Measurements from ENCODE around the gene OTOF.

The OTOF gene

GRCh38 chr2:26477911-26478253 is at the start of gene OTOF:
TSS of gene OTOF (minus strand) at chr2:26478124.
- H3K27ac ChIP-seq, result no peak within 1 kb of the TSS
- no peak for TF ChIP-seq ZFX (IDR thresholded peaks at IDR 0.05)
- TF ChIP-seq CTCF (conservative IDR thresholded peaks at IDR 0.05), result no peak

GRCh38 chr2:26526589-26526988 is 48.7 kb upstream of the OTOF start:
- no peak overlapping the region for H3K27ac ChIP-seq
- TF ChIP-seq CTCF (conservative IDR thresholded peaks at IDR 0.05) (no peak), ZFX (IDR thresholded peaks at IDR 0.05) (no peak)

GRCh38 chr2:26526105-26526504 is 48.2 kb upstream of the OTOF start:
- no peak for TF ChIP-seq CTCF (conservative IDR thresholded peaks at IDR 0.05)
- no peak for TF ChIP-seq ZFX (IDR thresholded peaks at IDR 0.05)
- H3K27ac ChIP-seq, result no peak overlapping the region

GRCh38 chr2:26523750-26524149 is 45.8 kb upstream of the OTOF start:
- TF ChIP-seq CTCF (conservative IDR thresholded peaks at IDR 0.05) (no peak), ZFX (IDR thresholded peaks at IDR 0.05) (no peak)
- no peak overlapping the region for H3K27ac ChIP-seq

- no peak for TF ChIP-seq ZFX (IDR thresholded peaks at IDR 0.05)
- TF ChIP-seq CTCF (conservative IDR thresholded peaks at IDR 0.05), result no peak
- no peak overlapping the region for H3K27ac ChIP-seq
Observed at GRCh38 chr2:26522751-26523171, 44.8 kb upstream of the OTOF start.

GRCh38 chr2:26522325-26522724 is 44.4 kb upstream of the OTOF start:
- H3K27ac ChIP-seq, result no peak overlapping the region
- TF ChIP-seq CTCF (conservative IDR thresholded peaks at IDR 0.05) (no peak), ZFX (IDR thresholded peaks at IDR 0.05) (no peak)

GRCh38 chr2:26521913-26522180 is 43.9 kb upstream of the OTOF start:
- H3K27ac ChIP-seq, result no peak overlapping the region
- TF ChIP-seq CTCF (conservative IDR thresholded peaks at IDR 0.05), result no peak
- no peak for TF ChIP-seq ZFX (IDR thresholded peaks at IDR 0.05)

All from C4-2B (cell line).